HEK293 (cell line): ENCODE measurements around the gene CDC25A.

ENCODE experiments used
- CTCF ChIP-seq: fragments of 450-650 bp; formaldehyde crosslinking; IDR thresholded peaks from 2 replicates; pipeline ENCODE4 v1.5.1; 2016; ENCODE audit warnings: missing biosample characterization, missing genetic modification characterization
- PRDM10 ChIP-seq: fragments of 450-650 bp; formaldehyde crosslinking; IDR thresholded peaks from 2 replicates; pipeline ENCODE4 v1.5.1; 2016; ENCODE audit warnings: missing biosample characterization, missing genetic modification characterization
- REST ChIP-seq: fragments of 450-650 bp; formaldehyde crosslinking; IDR thresholded peaks from 2 replicates; pipeline ENCODE4 v1.5.1; 2016; ENCODE audit warnings: missing biosample characterization, missing genetic modification characterization
- ZNF174 ChIP-seq: fragments of 450-650 bp; formaldehyde crosslinking; IDR thresholded peaks from 2 replicates; pipeline ENCODE4 v1.5.0; 2017; ENCODE audit warnings: missing biosample characterization, mild to moderate bottlenecking, missing genetic modification characterization

- TF ChIP-seq PRDM10 (tag by site-specific recombination): no peak
- TF ChIP-seq CTCF (tag by site-specific recombination): no peak
- no peak for TF ChIP-seq REST (tag by site-specific recombination)
- TF ChIP-seq ZNF174: no peak
These were observed 977 bp downstream of the CDC25A start for GRCh38 chr3:48187301-48187578.
